ENCODE data around the gene LSS.
"Not testable (repeated sequence)": the region's sequence is repeated elsewhere in the genome, so short reads cannot be mapped to it uniquely, and the experiment has no call there.

Gene LSS

DNA sequence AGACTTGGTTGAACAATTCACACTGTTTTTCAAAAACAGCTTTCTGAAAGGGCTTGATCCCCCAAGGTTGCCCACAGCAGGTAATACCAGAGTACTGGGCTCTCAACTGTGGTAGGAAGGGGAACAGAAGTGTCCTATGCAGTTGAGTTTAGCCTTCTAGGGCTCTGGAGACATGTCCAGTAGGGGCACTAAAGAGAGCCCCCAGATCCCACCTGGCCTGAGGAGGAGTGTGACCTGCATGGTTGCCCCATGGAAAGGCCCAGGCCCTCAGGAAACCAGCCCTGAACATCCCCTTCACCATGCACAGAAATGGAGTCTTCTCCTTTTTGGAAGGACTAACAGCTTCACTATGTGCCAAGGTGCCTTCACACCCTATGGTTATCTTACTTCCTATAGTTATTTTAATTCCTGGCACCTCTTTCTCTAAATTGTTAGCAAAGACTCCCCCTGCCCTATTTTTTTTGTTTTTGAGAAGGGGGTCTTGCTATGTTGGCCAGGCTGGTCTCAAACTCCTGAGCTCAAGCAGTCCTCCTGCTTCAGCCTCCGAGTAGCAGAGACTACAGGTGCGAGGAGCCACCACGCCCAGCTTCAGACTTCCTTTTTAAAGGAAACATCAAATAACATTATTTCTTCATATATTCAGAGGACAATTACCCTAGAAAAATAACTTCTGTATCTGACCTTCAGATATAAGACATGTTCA lies 16.8 kb upstream of the LSS start:
- no peak for DNase-seq

DNA sequence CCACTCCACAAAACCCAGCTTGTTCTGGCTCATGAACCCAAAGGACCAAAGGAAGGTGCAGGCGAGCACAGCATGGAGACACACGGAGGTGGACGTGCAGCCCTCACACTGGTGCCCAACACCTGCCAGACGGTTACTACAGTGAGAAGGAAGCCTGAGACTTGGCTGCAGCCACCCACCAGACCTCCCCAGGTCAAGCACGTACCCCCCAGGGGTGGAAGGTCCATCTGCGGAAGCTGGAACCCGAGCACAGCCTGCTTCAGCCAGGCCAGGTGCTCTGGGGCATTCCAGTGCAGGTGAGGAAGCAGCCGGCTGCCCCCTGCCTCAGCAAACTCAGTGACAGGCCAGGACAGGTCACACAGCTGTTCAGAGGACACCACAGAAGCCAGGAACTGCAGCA lies 16.0 kb upstream of the LSS start:
- DNase-seq = no peak

DNA sequence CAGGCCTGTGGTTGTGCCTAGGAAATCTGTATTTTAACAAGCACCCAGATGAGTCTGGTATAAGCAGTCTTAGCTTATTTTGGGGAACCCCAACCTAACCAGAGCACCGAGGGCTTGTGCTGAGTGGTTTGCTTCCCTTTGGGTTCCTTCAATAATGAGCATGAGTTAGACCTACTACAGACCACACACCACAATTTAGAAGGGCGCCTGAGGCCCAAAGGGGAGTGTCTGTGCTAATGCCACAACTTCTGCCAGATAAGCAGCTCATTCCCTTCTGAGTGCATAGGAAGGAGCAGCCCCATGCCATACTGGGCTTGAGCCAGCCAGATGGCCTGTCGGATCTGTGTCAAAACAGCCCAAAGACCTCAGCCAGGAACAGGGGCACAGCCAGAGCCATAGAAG lies 15.4 kb upstream of the LSS start:
- no peak for DNase-seq

DNA sequence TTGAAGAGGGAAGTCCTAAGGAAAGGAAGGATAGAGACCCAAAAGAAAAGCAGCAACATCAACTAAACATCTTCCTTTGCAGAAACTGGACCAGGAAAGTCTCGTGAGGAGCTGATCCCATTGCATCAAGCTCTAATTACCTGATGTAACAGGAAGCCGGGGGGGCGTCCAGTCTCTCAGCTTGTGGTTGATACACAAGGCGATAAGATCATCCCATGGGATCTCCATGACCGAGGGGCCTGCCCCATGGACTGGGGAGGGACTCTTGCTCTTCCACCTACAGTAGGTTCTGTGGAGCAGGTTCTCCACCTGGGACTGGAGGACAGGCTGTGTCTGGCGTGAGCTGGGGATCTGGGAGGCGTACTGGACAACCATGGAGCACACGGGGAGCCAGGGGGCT lies 14.8 kb upstream of the LSS start:
- DNase-seq = no peak

DNA sequence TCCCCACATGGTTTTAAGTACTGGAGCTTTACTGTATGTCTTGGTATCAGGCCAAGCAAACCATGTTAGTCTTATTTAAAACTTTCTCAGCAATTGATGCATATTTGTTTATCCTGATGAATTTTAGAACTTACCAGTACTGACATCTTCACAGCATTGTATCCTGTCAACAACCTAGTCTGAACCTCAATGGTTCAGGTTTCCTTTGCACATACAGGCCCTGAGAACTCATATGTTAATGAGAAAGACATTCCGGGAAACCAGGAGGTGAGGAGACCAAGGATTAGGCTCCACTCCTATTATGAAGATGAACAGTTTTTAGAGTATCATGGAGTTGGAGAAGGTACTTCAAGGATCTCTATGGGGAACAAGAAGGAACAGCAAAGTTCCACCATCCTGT lies 13.0 kb upstream of the LSS start:
- not testable (repeated sequence) for DNase-seq

DNA sequence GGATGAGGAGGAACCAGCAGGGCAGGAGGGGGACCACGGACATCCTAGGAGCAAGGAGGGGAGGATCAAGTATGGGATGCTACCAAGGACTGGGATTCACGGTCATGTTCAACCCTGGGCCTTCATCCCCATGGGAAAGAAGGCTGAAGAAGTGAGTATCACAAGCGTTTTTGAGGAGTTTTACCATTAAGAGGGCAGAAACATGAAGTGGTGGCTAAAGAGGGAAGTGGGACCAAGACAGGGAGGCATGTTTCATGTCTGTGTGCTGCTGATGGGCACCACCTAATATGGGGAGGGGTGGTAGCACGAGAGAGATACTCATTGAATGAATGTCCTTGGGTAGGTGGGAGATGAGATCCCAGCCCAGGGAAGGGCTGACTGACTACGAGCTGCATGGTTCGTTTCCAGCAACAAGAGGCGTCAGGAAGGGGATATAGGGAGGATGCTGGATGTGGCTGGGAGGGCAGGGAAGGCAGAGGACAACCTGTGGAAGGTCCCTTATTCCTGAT lies 11.3 kb upstream of the LSS start:
- no peak for DNase-seq

DNA sequence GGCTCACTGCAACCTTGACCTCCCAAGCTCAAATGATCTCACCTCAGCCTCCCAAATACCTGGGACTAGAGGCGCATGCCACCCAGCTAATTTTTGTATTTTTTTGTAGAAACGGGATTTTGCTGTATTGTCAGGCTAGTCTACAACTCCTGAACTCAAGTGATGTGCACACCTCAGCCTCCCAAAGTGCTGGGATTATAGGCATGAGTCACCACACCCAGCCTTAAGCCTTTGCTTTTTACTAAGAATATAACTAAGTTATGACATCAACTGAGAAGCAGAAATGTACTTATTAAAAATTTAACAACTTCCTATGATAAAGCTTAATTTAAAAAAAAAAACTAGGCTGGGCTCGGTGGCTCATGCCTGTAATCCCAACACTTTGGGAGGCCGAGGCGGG lies 8.9 kb upstream of the LSS start:
- no peak for DNase-seq

DNA sequence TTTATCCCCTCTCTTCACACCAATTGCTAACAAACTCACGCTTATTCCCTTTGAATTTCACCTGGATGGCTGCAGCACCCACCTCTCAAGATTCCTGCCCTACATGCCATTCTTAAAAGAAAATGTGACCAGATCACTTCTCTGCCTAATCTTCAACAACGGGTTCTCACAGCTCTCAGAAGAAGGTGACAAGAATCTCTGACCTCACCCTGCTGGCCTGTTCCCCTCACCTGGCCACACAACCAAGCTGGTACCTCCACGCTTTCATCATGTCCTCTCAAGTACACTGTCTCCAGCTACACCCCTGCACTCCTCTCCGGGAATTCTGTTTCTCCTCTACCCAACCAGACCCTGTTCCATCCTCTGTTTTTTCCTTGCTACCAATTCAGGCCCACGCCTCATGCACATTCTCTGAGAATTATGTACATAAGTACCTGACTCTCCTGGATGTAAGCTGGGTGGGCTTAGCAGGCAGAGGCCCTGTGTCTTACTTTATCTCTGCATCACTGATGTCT lies 5.9 kb upstream of the LSS start:
- DNase-seq = no peak

DNA sequence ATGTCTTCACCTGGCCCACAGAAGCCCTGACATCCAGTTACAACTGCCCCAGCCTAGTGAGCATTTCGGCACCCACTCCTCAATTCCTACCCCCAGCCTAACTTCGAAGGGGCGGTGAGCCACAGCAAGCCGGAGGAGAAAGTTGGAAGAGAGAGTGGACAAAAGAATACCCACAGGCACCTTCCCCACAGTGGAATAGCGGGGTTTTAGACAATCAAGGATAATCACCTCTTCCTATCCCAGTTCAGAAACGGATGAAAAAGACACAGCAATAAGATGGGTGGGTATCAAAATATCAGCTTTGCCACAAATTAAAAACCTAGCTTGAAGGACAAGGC lies 1.3 kb upstream of the LSS start:
- DNase-seq = no peak

DNA sequence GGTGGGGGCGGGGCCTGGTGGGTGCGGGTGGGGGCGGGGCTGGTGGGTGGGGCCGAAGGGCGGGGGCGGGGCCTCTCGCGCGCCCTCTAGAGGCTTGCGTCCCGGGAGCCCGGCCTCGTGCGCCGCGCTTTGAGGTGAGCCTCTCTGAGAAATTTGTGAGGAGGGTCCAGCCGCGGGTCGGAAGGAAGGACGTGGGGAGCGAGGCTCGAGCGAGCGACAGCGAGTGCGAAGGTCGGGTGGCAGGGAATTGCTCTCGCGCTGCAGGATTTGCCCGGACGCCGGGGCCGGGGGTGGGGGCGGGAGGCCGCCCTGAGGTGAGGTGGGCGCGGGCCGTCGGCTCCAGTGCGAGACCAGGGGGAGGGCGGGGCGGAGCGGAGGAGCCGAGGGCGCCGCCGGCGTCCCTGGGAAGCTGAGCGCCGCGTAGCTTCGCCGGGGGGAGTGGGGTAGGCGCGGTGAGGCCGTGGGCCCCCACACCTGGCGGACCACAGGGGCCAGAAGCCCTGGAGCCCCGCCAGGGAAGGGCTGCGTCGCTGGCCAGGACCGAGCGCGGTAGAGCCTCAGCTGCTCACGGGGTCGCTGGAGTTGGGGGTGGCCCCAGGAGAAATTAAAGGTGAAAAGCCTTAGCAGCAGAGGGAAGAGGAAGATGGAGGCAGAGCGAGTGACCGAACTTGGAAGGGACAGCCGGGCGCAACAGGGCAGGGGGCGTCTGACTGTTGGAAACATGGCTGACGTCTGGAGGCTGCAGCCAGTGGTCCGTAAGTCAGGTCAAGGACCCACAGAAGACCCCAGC lies 754 bp upstream of the LSS start:
- no peak for DNase-seq

DNA sequence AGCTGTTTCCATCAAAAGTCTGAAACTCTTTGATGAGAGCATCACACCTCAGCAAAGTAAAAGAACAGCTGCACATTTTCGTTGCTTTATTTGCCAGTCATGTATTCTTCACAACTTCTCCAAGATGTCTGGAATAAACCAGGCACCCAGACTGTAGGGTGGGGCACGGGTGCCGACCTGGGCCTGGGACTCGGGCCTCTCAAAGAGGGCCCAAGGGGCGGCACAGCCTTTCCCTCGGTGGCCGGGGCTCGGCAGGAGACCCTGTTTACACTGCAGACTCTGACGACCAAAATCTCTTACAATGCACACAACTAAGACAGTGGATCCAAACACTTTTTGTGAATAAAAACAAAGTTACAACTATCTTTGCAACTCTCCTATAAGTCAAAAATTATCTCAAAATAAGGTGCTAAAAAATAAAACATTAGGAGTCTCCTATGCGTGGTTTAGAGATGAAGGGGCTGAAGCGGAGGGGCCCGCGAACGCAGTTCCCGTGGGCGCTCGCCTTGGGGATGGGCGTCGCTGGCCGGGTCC lies 696 bp downstream of the LSS start:
- DNase-seq = no peak

DNA sequence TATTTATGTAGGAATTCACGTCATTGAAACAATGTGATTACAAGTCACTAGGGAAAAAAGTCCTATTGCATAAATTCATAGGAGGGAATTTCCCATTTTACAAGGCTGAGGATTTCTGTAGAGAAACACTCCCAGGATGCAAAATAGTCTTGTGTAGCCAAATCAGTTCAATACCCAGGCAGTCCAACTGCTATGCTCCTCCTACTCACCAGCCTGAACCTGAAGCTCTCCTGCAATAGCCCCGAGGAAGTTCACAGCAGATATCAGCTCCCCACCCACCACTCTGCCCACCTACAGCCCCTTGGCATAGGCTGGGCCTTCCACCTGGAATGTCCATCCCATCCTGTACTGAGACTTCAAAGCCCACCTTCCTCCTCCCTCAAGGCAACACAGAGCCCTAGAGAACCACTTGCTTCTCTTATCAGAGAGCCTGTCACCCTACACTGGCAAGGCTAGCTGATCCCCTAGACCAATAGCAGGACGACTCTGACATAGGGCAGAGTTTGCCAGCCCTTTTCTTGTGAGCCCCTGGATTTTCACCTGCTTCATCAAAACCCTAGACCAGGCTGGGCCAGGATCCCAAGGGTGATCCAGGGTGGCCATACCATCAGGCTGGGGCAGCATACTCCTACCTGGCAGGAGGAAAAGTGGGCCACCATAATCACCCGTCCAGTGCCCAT lies 1.5 kb downstream of the LSS start:
- DNase-seq = no peak

DNA sequence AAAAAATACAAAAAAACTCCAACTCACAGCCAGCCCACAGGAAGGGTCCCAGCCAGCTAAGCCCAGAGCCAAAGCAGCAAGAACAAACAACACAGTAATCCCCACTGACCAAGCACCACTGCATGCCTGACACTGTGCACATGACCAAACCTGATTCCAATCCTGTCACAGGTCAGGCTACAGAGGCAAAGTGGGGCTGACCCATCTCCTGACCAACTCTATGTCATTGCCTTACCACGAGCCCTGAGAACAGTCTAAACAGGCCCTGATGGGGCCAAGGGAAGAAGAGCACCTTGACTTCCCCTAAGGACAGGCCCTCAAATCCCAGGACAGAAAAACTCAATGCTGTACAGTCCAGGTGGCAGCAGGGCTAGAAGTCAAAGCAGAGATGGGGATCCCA lies 2.4 kb downstream of the LSS start:
- no peak for DNase-seq

DNA sequence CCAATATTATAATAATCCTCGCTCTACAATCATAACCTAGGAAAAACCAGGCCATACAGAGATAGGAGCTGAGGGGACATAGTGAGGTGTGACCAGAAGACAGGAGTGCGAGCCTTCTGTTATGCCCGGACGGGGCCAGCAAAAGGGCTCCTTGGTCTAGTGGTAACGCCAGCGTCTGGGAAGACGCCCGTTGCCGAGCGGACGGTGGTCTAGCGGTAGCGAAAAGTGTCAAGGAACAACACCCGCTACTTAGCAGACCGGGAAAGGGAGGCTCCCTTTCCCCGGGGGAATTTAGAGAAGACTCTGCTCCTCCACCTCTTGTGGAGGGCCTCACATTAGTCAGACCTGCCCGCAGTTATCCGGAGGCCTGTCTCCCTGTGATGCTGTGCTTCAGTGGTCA lies 4.9 kb downstream of the LSS start:
- DNase-seq = not testable (repeated sequence)

DNA sequence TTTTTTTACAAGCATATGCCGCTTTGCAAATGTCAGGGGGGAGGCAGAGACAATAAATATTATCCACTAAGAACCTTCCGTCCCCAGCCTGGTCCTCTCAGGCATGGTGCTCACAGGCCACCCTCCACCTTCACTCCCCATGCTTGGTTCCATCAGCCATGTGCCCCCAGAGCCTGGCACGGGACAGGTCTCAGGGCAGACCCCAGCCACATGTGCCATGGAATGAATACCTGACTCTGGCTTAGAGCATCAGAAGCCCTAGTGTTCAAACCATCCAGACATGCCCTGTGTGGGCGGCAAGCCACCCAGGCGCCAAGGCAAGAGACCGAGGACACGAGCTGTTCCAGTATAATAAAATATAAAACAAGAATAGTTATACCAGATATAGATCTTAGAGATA lies 5.4 kb downstream of the LSS start:
- DNase-seq = no peak

DNA sequence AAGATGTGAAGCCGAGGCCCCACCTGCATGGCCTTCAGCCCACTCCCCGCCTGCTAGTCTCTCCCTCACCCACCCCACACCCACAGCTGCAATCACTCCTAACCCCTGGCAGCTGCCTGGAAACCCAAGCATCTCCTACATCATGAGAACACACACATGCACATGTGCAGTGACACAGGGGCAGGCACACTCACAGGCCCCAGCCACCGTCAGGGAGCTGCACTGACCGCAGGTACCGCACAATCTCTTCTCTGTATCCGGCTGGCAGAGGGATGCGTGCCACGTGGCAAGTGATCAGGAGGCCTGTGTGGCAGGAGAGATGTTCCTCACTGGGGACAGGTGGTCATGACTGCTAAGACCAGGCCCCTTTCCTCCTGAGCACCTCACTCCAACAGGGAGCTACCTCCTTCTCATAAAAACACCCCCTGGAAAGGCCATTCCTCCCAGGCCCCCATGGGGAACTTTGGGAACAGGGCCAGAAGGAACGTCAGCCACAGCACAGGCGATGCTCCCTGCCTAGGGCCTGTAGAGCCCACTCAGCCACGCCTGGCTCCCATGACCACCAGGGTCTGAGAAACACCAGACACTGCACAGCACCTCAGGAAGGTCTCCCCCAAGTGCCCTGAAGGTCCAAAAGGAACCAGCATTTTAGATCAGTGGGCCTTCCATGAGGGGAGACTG lies 6.0 kb downstream of the LSS start:
- no peak for DNase-seq

DNA sequence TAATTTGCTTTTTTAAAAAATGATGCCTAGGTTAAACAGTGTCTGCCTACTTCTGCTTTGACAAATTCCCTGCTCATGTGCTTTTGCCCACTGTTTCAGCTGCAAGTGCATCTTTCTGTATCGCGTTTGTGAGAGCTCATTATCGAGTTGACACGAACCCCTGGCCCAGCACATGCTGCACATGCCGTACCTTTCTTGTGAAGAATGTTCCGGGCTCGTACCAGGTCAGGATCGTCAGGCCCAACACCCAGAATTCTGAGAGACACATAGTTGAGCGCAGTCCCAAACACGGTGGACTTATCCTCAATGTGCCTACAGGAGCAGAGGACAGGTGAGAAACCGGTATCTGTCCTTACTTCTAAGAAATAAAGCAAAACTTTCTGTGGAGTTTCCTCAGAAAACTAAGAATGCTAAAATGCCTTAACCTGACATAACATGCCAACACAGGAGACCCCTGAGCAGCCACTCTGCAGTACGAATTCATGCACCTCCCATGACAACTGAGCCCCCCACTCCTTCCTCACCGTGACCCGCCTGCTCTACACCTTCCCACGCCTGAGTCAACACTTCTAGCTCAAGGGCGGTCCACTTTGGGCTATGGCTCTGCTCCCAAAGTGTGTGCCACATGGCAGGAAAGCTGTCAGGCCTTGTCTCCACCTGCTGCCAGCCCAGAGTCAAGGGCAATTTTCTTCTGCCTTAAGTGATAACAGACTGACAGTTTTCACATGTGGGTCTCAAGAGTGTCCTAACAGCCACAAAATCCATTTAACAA lies 6.7 kb downstream of the LSS start:
- no peak for DNase-seq

DNA sequence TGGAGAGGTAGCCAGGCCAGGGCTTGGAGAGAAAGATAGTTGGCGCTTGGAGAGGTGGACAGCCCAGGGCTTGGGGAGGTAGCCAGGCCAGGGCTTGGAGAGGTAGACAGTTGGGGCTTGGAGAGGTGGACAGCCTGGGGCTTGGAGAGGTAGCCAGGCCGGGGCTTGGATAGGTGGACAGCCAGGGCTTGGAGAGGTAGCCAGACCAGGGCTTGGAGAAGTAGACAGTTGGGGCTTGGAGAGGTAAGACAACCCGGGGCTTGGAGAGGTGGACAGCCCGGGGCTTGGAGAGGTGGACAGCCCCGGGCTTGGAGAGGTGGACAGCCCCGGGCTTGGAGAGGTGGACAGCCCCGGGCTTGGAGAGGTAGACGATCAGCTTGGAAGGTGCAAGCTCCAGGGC lies 7.7 kb downstream of the LSS start:
- DNase-seq = no peak

DNA sequence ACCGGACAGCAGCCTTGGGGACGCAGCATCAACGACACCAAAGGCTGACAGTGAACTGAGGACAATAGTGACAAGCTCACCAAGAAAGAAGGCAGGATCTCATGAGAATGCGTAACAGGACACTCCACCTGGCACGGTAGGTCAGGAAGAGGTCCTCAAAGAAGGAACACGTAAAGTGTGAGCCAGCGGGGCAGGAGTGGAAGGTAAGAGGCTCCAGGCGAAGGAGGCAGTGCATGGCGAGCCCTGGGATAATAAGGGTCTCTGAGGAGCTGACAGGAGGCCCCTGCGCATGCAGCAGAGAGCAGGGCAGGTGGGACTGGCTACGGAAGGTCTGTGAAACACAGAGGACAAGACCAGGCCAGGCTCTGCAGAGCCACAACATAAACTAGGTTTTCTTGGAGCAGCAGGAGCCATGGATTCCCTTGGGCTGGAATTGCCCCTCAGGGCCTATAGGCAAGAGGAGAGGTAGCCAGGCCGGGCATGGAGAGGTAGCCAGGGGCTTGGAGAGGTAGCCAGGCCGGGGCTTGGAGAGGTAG lies 8.2 kb downstream of the LSS start:
- no peak for DNase-seq

DNA sequence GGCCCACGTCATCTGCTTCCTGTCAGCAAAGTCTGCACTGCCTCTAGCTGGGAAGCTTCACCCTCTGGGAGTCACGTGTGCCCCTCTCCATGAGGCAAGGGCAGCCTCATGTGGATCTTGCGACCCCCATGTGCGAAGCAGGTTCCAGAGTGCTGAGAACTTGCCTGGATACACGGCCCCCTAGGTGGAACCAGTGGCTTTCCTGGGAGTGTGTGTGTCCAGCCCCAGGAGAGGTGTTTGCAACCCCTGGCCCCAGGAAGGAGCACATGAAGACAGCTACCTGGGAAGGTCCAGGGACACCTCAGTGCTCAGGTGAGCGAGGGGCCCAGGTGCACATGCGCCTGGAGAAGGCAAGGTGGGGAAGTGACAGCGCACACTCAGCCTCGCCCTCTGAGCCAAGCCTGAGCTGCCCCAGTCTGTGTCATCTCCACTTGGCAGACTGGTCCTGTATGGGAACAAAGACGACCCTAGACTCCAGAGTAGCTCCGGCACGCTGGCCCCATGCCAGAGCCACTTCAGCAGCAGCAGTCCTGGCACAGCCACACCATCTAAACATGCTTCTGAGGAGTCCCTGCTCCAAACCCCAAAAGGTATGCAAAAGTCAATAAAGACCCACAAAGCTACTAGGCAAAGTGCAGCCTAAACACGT lies 8.9 kb downstream of the LSS start:
- DNase-seq = no peak
